Hindlimb muscle (tissue), 1 donor: ENCODE results near the gene LACRT. TPM values are rescaled to one million over a fixed set of nuclear protein-coding genes. Genes with fewer than 3 reads are reported as not detected.

Experiments
- DNase-seq: peaks from one replicate; pipeline ENCODE4 v3.0.0-alpha.2; 2013
- polyA plus RNA-seq: library from polyadenylated mRNA; unstranded; fragments of 120-200 nt; gene quantifications from one replicate; pipeline ENCODE4 v1.2.1, GENCODE V29; 2013; ENCODE audit not compliant: insufficient read length

LACRT gene
- polyA plus RNA-seq, 1 donor, result not detected

DNA sequence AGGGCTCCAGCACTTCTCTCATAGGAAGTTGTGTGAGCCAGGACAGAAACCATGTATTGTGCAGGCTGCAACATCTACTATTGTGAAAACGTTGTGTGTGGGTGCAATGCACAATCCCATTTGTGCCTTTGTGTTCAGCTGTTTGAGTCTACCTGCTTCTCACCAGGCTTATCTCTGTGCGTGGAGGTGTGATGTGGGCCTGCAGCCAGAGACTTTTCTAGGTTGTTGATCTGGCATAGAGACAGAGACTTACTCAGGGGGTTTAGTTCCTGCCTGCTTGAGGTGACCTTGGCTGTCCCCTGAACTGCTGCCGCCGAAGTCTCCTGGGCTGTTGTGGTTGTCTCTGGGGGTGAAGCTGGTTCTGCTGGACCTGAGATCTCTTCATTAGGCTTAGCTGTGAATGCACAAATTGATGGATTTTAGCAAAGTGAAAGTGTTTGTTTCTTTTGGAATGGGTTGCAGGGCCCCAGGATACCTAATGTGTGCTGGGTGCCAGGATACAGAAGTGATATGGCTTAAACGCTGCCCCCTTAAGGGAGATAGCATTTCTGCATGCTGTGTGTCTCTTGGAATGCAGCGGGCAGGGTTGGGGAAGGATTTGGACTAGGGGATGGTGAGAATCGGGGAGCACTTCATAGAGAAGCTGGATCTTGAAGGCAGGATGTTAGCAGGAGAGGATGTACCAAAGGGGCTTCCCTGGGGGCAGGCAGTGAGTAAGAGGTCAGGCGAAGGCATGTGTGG lies 2.5 kb downstream of the LACRT start:
- DNase-seq, result no peak

DNA sequence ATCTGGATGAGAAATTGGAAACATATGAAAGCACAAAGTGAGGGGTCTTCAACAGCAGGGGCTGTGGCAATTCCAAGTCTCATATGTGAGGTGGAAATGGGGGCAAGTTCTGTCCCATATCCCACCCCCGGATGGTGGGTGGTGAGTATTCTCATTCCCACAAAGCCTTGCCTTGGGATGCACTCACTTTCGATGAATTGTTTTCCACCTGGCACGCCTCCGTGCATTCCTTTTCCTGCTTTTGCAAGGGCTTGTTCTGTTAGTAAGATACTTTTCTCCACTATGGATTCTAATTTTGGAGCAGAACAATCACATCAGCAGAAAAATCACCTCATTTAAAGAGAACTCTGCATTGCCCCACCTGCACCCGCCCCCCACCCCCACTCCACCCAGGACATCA lies 3.1 kb downstream of the LACRT start:
- no peak for DNase-seq

DNA sequence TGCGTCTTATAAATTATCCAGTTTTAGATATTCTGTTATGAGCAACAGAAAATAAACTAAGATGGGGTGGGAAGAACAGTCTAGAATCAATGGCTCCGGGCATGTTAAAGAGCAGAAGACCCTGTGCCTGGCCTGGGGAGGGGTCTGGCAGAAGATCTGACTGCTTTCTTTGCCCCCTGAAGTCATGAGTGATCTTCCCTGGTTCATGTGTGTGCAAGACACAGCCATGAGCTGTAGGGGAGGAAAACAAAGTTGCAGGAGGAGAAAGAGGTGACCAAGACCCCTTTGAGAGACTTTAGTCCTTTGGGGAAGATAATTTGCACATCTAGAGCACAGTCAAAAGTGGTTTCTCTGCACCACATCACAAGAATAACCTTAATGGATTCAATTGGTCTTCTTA lies 4.8 kb downstream of the LACRT start:
- no peak for DNase-seq

DNA sequence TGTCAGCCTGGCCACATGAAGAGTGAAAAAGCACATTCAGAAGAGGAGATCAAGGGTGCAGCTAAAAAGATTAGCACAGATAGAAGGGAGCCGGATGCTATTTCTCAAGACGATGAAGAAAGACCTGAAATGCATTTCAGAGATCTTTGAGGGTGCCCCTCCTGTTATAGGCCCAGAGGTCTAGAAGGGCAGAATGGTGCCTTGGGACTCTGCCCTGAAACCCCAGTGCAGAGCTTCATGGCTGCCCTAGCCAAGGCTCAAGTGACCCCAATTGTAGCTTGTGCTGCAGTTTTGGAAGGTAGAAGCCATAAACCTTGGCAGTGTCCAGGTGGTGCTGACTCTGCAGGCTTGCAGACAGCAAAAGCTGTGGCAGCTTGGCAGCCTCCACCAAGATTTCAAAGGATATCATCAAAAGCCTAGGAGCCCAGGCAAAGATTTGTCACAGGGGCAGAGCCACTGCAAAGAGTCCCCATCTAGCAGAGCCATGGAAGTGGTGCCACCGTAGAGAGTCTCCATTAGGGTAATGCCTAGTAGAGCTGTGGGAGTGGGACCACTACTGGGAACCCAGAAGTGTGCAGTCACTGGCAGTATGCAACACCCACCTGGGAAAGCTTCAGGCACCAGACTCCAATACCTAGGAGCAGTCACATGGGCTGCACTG lies 6.4 kb downstream of the LACRT start:
- no peak for DNase-seq

DNA sequence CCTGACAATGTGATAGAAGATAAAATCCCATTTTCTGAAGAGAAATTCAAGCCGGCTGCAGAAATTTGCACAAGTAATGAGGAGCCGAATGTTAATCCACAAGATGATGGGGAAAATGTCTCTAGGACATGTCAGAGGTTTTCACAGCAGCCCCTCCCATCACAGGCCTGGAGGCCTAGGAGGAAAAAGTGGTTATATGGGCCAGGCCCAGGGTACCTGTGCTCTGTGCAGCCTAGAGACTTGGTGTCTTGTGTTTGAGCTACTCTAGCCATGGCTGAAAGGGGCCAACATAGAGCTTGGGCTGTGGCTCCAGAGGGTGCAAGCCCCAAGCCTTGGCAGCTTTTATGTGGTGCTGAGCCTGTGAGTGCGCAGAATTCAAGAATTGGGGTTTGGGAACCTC lies 7.4 kb downstream of the LACRT start:
- no peak for DNase-seq

DNA sequence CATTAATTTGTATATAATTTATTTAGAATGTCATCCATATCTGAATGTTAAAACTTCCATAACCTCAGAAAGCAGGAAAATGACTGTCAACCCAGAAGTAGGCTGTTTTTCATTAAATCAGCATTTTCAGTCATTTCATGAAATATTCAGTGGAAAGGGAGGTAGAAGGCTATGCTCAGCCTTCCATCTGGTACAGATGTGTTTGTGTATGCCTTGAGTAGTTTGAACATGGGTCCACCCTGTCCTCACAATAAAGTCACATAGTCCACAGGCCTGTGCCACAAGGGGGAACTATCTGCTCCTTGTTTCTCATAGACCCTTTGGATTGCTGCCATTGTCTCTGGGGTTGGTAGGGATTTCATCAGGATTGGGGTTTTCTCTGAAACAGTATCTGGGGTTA lies 9.1 kb downstream of the LACRT start:
- no peak for DNase-seq

DNA sequence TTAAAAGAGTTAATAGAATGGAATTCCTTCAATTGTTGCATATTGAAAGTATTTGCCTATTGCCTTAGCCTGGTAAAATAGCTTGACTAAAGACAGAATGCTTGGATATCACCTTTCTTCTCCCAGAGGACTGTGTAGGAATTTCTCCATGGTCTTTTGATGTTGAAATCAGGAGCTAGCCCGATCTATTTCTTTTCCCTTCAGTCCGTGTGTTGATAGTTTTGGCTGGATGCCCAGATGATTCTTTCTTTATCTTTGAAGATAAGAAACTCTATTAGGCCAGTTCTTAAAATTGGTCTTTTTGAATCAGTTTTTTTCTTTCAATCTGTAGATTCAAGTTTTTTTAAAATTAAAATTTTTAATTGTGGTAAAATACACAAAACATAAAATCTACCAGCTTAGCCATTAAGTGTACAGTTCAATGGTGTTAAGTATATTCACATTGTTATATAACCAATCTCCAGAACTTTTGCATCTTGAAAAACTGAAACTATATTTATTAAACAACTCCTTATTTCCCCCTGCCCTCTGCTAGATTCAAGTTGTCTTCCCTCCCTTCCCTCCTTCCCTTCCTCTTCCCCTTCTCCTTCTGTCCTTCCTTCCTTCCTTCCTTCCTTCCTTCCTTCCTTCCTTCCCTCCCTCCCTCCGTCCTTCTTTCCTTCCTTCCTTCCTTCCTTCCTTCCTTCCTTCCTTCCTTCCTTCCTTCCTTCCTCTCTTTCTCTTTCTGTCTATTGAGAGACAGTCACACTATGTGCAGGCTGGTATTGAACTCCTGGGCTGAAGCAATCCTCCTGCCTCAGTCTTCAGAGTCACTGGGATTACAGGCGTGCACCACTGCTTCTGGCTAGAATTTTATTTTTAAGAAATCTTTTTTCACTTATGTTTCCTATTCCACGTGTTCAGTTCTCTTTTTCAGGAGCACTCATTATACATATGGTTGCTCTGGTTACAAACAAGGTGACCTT lies 10.1 kb downstream of the LACRT start:
- DNase-seq, result no peak

DNA sequence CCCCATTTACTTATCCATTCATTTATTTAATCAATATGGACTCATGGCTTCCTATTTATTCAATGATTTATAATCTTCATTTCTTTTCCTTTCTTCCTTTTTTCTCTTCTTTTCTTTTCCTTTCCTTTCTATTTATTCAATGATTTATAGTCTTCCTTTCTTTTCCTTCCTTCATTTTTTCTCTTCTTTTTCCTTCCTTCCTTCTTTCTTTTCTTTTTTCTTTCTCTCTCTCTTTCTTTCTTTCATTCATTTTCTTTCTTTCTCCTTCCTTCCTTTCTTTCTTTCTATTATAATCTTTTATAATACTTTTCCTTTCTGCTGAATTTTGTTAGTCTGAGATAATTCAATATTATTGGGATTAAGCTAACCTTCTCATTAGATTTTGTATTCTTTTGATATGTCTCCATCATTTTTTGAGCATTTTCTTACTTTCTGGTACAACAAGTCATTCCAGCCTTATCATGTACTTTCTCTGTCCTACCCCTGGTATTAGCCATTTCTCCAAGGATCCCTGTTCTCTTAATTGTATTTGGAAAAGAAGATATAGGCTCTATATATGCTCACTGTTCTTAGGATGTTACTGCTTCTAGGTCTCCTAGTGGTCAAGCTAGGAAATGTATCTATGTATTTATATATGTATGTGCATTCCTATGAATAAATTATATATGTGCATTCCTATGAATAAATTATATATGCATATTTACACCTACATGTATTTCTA lies 12.1 kb downstream of the LACRT start:
- no peak for DNase-seq

DNA sequence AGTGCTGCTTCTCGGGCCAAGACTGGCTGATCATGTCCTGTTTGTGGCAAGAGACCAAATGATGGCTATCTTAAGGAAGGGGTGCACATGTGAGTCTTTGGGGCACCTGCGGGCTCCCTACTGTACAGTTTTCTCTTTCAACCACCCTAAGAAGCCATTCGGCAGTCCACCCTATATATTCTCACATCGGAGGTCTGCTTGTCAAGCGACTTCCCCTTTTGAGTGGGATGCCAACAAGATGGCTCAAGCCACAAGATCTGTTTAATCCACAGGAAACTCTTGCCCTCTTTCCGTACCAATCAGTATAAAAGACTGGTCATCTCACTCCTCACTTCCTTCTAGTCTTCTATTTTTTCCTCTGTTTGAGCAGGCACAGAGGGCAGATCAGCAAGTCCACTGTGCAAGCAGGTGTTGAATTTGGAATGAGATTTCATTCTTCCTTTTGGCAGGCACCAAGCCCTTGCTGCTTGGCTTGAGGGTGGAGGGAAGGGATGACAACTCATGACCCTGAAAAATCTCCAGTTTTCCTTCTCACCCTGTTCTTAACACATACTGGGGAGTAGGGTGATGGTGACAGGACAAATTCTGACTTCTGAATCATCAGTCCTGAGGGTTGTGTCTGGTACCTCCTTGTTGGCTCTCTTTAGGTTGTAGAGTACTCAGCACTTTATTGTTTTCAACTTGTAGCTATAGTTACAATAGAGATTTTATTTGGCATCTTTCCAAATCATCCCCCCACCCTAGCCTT lies 17.6 kb downstream of the LACRT start:
- DNase-seq, result no peak

DNA sequence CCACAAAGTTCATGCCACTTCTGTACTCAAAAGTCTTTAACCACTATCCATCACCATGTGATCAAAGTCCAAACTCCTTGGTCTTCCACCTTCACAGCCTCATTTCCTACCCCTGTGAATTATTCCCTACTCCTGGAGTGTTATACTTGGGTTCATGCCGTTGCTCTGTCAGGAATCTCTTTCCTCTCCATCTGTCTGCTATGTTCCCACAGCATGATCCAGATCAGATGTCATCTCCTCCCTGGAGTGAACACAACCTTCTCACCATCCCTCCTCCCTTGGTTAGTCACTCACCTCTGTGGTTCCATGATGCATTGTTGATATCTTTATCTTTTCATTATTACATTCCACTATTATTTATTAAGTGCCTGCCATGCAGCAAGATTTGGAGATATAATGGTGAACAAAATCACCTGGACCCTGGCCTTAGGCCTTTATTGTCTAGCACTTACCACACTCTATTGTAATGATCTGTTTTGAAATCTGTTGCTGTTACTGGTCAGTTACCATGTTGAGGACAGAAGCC lies 22.4 kb downstream of the LACRT start:
- DNase-seq, result no peak

DNA sequence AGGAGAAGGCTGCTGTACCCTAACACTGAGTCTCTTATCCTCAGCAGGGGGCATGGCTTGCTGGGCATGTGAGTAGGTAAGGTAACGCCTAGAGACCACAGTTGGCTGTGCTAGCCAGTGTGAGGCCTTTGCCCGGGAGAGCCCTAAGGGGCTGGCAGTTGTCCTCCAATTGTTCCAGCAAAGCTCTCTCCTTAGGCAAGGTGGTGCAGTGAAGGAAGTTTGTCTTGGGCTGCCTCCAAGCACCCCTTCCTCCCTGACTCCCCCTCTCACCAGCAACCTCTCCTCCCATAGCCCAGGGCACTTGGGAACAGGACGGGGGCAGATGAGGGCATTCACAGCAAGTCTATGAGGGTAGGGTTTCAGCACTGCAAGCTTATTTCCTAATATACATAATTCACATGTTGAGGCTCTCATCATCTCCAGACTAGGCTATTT lies 23.0 kb downstream of the LACRT start:
- no peak for DNase-seq

DNA sequence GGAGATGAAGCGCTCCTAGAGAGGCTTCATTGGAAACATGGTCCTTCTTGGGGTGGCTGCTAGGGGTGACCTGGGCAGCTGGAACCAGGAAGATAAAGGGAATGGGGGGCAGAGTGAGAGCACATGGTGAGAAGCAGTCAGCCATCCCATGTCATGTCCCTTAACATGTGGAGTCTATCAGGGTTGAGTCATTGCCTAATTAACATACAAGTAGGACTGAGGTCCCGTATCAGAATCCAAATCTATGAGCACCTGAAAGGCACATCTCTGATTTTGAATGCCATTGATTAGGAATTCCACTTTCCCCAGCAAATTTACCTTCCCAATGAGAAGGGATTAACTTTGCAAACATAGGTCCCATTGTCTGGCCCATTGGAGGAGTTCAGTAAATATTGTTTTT lies 25.9 kb downstream of the LACRT start:
- DNase-seq, result no peak

DNA sequence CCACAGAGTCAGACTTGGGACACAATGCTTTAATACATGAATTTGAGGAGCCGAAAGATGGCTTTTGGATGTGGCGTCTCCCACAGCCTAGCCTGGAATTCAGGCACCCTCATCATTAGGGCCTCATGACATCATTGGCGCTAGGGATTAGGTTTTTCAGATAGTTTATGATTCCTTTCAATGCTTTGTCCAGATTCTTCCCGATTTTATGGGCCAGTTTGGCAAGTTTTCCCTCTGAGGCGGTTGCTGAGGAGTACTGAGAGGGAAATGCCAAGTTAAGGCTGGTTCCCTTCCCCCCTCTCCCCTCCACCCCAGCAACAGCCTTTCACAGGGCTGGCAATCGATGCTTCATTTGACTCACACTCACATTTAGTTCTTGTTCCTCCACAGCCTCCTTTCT lies 26.5 kb downstream of the LACRT start:
- DNase-seq, result no peak

DNA sequence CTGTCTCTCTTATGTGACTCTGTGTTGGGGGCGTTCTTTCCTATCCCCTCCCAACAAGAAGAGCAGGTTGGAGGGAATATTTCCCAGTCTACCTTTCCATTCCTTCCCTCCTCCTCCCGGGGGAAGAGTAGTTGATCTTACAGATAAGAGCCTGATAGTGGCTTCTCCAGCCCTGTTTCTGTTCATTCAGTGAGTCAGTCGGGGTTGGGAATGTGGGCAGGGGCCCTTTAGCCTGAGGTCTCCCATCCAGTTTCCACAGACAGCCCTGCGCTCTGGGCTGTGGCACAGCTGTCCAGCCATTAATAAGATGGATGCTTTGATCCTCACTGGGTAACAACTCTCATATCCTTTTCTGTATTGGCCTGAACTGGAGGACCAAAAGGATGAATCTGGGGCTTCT lies 28.1 kb downstream of the LACRT start:
- DNase-seq, result no peak

DNA sequence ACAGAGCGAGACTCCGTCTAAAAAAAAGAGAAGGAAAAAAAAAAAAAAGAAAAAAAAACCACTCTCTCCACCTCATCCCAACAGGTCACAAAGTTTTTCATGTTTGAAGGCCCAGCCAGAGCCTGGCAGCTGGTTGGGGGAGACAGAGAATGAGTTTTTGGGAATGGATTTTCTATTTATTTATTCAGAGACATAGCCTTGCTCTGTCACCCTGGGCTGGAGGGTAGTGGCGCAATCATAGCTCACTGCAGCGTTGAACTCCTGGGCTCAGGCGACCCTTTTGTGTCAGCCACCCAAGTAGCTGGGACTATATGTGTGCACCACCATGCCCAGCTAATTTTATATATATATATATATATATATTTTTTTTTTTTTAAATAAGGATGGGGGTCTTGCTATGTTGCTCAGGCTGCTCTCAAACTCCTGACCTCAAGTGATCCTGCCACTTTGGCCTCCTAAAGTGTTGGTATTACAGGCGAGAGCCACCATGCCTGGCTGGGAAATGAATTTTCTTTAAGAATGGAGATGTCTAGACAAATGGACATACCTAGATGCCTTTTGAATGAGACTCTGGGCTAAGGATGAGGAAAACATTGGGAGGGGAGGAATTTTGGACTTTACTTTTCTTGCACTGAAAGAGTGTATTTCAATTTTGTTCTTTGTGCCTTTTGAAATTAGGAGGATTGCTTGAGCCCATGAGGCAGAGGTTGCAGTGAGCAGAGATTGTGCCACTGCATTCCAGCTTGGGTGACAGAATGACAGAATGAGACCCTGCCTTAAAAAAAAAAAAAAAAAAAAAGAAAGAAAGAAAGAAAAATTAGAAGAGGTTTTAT lies 29.3 kb downstream of the LACRT start:
- DNase-seq, result no peak

DNA sequence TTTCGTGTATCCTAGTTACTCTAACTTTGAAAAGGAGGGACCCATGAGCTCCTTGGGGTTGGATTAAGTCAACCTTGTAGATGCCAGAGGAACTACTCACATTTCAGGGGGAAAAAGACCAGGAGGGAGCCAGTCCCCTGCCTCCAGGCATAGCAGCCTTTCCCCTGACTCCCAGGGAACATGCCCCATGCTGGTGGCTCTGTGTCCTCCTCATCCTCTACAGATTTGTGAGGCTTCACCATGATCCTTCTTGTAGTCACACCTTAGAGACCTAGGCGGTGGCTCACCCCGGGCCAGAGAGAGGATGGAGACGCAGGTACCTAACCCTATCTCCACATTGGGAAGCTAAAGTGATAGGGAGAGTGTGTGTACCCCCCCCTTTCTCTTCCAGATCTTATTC lies 30.3 kb downstream of the LACRT start:
- DNase-seq, result no peak

DNA sequence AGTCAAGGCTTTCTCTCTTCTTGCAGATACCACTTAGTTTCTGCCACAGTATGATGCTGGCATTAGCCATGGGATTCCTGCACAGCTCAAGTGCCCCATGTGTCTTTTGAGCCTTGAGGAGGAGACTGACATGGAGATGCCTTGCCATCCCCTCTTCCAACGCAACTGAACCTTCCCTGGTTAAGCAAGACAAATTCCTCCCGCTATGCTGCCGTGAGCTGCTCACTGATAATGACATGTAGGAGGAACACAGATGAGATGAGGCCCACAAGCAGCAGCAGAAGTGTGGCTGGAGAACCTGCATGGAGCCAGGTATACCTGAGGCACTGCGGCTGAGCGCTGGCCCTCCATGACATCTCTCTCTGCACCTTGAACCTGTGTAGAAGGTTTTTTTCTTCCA lies 30.8 kb downstream of the LACRT start:
- no peak for DNase-seq

DNA sequence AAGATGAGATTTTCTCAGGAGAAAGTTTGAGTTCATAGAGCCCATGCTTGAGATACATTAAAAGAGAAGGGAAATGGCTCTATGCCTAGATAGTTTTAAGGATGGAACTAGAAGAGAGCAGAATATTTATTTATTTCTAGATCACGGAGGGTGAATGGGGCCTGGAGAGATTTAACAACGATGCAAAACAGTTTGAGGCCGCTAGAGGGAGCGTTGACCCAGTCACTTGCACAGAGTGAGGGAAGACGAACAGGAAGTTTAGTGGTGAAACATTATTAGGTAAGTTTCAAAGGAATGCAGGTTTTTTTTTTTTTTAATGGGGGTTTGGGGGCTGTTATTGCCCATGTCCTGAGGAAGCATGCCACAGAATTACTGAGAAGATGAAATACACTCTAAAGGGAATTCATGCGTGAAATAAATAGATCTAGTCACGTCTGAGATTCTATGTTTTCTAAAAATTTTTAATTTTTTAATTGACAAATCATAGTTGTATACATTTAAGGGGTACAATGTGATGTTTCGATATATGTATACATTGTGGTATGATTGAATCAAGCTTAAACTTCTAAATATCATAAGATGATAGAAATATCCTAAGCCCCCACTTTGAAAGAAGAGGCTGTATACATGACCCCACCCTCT lies 31.4 kb downstream of the LACRT start:
- DNase-seq, result peak; percentile 46

DNA sequence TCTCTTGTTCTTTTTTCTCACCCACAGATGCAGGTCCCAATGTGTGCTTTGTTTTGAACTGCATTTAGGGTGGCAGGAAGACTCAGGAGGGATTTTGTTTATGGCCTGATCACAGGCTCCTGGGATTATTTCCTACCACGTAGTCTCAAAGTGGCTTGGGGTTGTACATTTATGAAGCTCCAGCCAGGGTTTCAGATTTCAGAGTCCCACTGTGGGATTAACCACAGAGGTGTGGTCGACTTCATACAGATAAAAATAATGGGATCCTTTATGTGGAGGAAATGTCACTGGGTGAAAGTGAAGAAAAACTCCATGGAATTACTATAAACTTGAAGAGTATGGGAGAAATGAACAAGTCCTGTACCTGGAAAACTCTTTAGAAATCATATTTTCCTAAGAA lies 32.0 kb downstream of the LACRT start:
- DNase-seq, result no peak

DNA sequence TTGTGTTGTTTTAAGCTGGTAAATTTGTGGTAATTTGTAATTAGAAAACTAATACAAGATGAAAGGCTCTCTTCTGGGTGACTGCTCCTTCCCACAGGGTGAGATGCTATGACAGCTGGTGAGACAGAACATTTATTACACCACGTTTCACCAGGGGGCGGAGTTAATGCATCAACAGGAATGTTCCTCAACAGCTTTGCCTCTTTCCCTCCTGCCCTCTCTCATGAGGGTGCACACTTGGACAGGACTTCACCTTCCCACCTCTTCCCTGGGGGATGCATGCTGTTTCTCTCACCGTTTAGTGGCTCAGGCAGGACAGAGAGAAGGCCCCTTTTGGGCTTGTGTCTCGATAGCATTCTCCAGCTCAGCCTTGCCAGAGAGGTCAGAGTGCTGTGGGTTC lies 32.9 kb downstream of the LACRT start:
- DNase-seq, result no peak
